ENCODE data around the gene SYT11.
"Not testable (repeated sequence)": the region's sequence is repeated elsewhere in the genome, so short reads cannot be mapped to it uniquely, and the experiment has no call there.

The SYT11 gene, protein sequence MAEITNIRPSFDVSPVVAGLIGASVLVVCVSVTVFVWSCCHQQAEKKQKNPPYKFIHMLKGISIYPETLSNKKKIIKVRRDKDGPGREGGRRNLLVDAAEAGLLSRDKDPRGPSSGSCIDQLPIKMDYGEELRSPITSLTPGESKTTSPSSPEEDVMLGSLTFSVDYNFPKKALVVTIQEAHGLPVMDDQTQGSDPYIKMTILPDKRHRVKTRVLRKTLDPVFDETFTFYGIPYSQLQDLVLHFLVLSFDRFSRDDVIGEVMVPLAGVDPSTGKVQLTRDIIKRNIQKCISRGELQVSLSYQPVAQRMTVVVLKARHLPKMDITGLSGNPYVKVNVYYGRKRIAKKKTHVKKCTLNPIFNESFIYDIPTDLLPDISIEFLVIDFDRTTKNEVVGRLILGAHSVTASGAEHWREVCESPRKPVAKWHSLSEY

DNA sequence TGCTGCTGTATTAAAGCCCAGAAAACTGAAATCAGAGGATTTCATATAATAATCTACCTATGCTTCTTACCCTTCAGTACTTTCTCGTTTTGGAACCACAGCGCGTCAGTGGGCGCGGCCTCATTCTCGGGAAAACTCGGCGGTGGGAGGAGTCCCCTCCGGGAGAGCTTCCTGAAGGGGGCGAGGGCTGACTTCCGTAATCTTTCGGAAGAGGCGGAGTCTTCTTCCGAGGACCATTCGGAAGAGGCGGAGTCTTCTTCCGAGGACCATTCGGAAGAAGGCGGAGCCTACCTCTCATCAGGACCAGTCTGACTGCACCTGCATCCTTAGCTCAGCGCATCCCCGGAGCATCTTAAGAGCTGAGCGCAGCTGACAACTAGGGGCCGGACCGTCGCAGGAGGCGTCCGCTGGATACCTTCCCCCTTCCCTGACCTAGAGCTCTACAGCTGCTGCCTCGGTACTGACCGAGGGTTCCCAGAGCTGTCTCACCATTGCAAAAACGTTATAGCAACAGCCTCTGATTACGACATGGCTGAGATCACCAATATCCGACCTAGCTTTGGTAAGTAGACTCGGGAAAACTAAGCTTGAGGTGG, at the start of gene SYT11:
TSS of gene SYT11 (plus strand) at position 334 of the 596 bp plus-strand sequence. CDS start at position 529, 195 bp downstream.
- peak; percentile 95 for DNase-seq

DNA sequence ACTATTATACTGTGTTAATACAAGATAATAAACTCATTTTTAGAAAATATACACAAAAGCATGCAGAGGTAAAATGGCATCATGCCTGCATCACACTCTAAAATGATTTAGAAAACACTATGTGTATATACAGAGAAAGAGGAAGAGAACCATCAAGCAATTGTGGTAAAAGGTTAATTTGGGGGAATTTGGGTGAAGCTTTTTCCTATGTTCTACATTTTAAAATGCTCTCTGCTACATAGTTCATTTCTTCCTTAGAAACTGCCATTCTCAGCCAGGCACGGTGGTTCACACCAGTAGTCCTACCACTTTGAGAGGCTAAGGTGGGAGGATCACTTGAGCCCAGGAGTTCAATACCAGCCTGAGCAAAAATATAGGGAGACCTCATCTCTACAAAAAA, 46.5 kb upstream of the SYT11 start:
- no peak for DNase-seq

DNA sequence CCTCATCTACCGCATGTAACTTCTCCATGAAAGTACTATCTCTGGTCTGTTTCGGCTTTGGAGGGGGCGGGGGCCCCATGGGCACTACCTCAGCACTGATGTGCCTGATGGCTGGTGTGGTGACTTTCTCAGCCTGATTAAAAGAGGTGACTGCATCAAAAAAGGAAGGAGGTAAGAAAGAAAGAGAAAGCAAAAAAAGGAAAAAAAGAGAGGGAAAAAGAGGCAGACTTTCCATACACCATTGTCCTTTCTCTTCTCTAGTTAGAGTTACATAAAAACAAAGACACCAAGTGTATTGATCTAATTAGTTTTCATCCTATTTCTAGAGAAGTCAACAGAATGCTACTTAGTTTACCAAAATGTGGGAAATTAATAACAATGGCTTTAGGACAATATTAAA, 45.7 kb upstream of the SYT11 start:
- DNase-seq = no peak

DNA sequence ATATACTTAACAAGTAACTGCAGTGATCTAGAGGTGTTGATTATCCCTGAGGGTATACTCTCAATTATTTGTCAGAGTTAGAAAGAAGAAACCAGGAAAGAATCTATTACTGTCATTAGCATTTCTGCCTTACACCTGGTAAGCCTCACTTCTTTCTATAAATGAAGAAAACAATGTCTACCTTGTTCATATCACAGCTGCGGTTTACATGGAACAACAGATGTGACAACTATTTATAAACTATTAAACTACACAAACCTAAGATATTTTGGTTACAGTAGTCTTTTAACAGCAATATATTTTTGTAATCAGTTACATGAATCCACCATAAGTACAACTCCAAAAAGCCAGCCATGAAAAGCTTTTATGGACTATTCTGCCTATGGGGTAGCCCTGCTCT, 43.0 kb upstream of the SYT11 start:
- no peak for DNase-seq

DNA sequence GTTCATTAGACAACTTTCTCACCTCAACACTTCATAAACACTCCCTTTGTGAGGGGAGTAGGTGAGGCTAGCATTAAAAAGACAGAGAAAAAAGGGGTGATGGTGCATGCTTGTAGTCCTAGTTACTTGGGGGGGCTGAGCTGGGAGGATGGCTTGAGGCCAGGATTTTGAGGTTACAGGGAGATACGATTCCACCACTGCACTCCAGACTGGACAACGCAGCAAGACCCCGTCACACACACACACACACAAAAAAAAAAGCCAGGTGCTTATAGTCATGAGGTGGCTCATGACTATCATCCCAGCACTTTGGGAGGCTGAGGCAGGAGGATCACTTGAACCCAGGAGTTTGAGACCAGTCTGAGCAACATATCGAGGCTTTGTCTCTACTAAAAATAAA, 31.9 kb upstream of the SYT11 start:
- DNase-seq = no peak

DNA sequence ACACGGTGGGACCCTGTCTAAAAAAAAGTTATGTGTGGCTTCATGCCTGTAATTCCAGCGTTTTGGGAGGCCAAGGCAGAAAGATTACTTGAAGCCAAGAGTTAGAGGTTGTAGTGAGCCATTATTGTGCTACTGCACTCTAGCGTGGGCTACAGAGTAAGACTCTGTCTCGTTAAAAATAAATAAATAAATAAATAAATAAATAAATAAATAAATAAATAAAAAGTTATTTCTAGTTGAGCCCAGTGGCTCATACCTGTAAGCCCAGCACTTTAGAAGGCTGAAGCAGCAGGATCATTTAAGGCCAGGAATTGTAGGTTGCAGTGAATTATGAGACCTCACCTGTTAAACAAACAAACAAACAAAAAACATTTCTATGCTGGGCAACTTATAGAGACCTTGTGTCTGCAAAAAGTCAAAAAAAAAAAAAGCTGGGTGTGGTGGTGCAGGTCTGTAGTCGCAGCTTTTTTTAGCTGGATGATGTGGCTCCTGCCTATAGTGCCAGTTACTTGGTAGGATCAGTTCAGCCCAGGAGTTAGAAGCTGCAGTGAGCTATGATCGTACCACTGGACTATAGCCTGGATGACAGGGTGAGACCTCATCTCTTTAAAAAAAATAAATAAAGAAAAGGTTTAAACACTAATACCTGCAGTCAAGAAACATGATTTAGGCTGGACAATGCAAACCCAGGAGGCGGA, 27.9 kb upstream of the SYT11 start:
- DNase-seq = no peak

DNA sequence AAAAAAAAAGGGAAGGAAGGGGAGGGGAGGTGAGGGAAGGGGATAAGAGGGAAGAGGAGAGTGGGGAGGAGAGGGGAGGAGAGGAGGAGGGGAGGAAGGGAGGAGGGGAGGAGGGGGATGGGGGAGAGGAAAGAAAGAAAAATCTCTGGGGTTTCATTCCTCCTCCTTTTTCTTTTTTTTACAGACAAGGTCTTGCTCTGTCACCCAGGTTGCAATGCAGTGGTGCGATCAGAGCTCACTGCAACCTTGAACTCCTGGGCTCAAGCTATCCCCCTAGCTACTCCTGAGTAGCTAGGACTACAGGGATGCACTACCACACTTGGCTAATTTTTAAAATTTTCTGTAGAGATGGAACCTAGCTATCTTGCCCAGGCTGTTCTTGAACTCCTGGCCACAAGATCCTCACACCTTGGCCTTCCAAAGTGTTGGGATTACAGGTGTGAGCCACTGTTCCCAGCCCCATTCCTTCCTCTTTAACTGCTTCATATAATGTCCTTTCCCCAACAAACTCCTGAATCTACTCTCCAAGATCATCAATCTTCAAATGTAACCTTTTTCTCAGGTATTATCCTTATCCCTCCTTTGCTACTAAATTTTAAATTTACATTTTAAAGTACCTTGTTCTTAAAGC, 25.6 kb upstream of the SYT11 start:
- DNase-seq = no peak

DNA sequence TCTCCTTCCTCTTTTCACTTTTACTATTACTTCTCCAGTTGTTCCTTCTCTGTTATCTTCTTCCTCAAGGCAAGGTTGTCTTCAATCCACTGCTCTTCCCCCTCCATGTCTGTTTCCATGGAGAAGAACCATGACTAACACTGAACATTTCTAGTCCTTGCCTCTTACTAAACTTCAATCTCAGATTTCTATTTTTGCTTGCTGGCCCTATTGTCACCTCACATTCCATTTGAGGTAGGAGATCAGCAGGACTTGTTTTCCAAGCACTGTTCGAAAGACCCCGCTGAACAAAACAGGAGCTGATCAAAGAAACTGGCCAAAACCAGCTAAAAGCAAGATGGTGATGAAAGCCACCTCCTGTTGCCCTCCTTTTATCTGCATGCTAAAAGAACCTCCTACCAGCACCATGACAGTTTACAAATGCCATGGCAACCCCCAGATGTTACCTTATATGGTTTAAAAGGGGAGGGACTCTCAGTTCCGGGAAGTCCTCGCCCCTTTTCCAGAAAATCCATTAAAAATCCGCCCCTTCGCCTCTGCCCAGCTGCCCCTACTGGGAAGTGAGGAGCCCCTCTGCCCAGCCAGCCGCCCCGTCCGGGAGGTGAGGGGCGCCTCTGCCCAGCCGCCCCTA, 25.0 kb upstream of the SYT11 start:
- DNase-seq = no peak

DNA sequence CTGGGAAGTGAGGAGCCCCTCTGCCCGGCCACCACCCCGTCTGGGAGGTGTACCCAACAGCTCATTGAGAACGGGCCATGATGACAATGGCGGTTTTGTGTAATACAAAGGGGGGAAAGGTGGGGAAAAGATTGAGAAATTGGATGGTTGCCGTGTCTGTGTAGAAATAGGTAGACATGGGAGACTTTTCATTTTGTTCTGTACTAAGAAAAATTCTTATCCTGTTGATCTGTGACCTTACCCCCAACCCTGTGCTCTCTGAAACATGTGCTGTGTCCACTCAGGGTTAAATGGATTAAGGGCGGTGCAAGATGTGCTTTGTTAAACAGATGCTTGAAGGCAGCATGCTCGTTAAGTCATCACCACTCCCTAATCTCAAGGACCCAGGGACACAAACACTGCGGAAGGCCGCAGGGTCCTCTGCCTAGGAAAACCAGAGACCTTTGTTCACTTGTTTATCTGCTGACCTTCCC, 24.4 kb upstream of the SYT11 start:
- DNase-seq = not testable (repeated sequence)

DNA sequence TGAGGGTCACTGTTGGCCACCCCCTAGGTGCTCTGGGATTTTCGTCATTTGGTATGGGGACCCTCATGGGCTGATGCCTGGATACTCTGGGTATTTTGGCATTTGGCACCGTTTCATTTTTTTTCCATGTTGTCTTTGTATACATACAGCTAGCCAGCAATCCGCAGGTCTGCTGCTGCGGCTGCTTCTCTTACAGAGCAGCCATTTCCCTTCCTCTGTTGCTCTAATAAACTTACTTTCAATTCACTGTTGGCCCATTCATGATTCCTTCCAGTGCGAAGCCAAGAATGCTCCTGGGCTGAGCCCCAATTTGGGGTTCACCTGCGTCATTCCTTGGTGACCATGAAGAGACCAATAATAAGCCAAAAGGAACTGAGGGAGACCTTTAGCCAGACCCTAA, 23.8 kb upstream of the SYT11 start:
- DNase-seq = no peak

DNA sequence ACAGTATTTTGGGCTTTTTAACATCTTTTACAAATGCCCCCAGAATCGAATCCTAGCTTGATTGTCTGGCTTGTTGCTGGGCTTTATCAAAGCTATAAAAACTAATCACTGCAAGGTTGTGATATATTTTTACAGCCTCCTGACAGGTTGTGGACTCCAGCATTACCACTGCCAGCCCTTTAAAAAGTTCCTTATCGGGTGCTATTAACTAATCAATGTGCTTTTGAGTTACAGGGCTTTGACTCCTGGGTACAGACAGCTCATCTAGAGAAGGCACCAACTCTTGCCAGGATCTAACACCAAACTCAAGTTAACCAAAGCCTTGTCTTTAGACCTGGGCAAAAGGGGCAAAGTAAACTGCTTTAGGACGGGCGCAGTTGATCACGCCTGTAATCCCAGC, 19.0 kb upstream of the SYT11 start:
- no peak for DNase-seq

DNA sequence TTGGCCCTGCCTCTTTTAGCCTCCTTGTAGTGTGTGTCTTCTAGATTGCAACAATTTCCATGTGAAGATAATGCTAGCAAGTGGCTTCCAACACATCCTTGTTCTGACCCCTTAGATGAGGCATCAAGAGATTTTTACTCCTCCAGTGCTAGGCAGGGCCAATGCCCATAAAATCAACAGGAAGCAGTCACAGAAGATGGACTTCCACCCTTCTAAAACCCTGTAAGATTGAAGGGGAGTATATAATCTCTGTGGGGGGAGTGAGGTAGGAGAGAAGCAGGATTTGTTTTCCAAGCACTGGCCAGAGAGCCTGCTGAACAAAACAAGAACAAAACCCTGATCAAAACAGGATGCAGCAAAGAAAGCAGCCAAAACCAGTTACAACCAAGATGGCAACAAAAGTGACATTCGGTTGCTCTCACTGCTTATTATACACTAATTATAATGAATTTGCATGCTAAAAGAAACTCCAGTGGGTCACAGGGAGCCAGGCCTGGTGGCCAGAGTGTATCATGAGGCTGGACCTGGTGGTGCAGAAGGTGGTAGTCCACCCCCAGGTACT, 14.4 kb upstream of the SYT11 start:
- no peak for DNase-seq

DNA sequence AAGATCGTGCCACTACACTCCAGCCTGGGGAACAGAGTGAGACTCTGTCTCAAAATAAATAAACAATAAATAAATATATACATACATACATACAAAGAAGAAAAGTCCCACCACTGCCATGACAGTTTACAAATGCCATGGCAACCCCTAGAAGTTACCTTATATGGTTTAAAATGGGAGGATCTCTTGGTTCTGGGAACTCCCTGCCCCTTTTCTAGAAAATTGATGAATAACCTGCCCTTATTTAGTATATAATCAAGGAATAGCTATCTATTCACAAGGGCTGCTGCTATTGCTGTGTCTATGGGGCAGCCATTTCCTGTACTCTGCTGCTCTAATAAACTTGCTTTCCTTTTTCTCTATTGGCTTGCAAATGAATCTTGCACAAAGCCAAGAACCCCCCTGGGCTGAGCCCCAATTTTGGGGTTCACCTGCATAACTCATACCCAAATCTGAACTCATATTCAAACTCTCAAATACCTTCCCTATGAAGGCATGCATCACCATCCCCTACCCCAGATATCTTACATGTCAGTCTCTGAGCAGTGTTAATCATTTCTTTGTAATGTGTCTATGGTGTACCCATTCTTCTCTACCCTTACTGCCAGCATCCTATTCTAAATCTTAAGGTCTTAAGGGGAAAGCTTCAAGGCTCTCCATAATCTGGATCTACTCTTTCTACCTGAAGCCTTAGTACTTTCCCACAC, 11.4 kb upstream of the SYT11 start:
- DNase-seq = peak; percentile 30

DNA sequence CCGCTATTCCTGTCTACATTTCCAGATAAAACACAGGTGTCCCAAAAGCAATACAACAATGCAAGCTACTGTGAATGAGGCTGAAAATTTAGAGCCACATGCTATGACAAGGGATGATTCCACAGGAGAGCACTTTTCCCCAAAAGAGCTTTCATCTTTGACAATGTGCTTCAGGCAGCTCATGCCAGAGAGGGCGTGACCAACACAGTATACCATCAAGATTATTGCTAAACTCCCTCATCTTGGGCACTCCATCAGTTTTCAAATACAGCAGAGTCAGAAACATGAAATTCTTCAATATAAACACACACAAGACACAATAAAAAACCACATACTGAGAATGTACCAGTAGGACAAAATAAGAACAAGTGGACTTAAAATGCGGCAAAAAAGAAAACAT, 9.0 kb upstream of the SYT11 start:
- no peak for DNase-seq

DNA sequence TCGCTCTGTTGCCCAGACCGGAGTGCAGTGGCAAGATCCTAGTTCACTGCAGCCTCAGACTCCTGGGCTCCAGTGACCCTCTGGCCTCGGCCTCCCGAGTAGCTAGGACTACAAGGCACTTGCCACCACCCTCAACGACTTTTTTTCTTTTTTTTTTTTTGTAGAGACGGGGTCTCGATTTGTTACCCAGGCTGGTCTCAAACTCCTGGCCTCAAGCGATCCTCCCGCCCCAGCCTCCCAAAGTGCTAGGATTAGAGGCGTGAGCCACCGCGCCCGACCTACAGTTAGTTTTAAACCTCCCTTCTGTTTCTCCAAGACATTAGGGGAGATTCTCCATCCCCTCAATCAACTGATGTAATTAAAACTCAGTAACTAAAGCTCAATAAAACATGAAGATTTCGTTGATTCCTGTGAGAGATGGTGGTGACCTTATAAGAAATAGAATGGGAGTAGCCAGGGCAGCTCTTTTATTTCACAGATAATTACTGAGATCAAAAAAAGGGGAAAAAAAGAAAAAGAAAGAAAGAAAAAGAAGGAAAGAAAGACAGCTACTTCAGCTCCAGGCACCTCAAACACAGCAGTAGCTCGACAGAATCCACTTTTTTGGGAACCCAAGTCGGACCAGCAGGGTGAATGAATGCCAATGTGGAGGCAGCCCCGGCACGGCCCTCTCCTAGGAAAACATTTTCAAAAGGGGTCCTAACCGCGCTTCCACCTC, 3.0 kb upstream of the SYT11 start:
- DNase-seq = no peak

DNA sequence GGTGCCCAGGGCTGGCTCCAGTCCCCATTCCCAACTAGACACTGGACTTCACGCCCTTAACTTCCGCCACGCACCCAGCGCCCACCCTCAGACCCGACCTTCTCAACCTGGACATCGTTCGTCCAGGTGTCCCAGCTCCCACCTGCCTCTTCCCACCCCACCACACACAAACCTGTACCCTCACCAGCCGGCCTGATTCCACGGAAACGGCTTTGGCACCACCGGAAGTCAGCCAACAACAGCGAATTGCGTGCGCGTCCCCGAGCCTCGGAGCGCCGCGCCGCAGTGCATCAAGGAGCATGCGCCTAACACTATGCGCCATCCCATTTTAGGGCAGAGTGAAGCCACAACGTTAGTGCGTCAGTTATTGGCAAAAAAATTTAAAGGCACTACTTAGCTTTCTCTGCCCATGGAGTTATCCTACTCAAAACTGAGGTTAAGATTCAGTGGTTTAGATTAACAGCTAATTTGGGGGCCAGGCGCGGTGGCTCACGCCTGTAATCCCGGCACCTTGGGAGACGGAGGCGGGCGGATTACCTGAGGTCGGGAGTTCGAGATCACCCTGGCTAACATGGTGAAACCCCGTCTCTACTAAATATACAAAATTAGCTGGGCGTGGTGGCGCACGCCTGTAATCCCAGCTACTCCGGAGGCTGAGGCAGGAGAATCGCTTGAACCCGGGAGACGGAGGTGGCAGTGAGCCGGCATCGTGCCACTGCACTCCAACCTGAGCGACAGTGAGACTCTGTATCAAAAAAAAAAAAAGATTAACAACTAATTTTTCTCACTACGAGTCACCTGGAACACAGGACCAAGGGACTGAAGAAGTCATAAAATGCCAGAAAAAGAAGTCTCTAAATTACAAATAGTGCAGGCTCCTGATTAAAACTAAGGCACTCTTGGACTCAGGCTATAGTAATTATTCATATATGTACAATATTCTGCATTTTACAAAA, 2.1 kb upstream of the SYT11 start, which contains the start of gene GON4L:
TSS of gene GON4L (minus strand) at position 240 of the 956 bp plus-strand sequence. CDS start 3,434 bp downstream, outside the sequence.
- DNase-seq = peak; percentile 91

DNA sequence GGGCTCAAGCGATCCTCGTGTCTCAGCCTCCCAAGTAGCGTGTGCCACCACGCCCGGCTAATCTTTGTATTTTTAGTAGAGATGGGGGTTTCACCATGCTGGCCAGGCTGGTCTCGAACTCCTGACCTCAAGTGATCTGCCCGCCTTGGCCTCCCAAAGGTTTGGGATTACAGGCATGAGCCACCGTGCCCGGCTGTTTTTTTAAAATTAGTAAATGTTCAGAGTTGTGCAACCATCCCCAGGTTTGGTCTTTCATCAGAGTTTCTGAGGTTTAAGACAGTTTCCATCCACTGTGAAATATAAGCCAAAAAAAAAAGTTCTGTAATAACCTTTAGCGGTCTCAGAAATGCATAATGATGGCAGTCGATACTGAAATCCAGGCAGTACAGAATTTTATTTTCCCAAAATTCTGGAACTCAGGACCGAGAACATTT, 550 bp upstream of the SYT11 start:
- DNase-seq = no peak

DNA sequence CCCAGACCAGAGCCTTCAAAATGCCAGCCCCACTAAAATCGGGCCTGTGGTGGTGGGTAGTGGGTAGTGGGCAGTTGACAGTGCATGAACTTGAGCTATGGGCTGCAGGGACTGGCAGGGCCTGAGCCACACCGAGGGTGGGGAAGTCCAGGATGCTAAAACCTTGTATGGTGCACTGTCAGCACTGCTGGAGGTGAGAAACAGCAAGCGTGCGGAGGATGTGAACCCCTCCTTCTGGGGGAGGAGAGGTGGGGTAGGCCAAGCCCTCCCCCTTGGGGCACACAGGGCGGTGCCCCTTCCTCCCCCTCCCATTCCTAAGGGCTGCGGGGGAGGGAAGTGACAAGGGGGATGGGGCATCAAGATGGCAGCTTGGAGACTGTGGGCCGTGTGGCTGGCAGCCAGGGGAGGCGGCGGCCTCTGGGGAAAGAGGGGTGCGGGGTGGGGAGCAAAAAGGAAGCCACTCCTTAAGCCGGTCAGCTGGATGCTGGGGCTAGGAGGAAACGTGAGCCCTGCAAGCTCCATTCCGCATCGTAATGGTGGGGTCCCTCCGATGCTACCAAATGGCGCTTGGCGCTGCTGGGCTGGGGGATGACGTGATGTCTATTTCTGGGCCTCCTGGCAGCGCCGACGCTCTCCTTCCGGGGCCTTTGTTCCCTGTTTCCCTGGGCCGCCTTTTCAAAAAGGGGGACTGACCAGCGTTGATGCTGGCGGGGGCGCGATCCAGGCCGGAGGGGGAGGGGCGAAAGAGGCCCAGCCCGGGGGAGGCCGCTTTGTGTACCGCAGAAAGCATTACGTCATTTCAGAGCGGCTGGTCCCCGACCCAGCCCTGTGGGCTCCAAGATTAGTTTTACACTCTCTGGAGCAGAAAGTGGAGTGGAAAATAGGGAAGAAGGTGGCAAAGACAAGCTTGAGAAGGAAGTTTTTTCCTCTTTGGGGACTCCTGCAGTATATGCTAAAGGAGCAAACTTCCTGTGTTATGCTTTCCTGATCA, 809 bp downstream of the SYT11 start:
- DNase-seq = peak; percentile 86

All from CD4-positive, alpha-beta T cell treated with Interleukin-4 for 4 hours (primary cell).